HG02678 (cell line): ENCODE measurements around the gene EBF3.

Experiments
- ATAC-seq: cut with Tn5 transposase; IDR thresholded peaks from one replicate; pipeline ENCODE4 v1.9.1; 2021; ENCODE audit warnings: mild to moderate bottlenecking, moderate library complexity; ENCODE audit not compliant: unreplicated experiment

EBF3 gene

GRCh38 chr10:129894698-129895097, 69.4 kb downstream of the EBF3 start:
- no peak for ATAC-seq

GRCh38 chr10:129893104-129894089, 70.7 kb downstream of the EBF3 start:
- ATAC-seq: no peak

GRCh38 chr10:129892548-129893052, 71.5 kb downstream of the EBF3 start:
- ATAC-seq: no peak

GRCh38 chr10:129891806-129892205, 72.3 kb downstream of the EBF3 start:
- no peak for ATAC-seq

- ATAC-seq: no peak
These were observed 73.9 kb downstream of the EBF3 start for GRCh38 chr10:129890170-129890569.

- peak; percentile 71 for ATAC-seq
These were observed 75.1 kb downstream of the EBF3 start for GRCh38 chr10:129888784-129889616.

GRCh38 chr10:129887986-129888783, 75.9 kb downstream of the EBF3 start:
- no peak for ATAC-seq

GRCh38 chr10:129887381-129887905, 76.6 kb downstream of the EBF3 start:
- no peak for ATAC-seq

- no peak for ATAC-seq
These were observed 77.8 kb downstream of the EBF3 start for GRCh38 chr10:129886263-129886662.

- ATAC-seq: no peak
These were observed 78.5 kb downstream of the EBF3 start for GRCh38 chr10:129885526-129885925.

GRCh38 chr10:129884398-129885078, 79.5 kb downstream of the EBF3 start:
- no peak for ATAC-seq

GRCh38 chr10:129883626-129884397, 80.3 kb downstream of the EBF3 start:
- no peak for ATAC-seq

- ATAC-seq: no peak
These were observed 81.0 kb downstream of the EBF3 start for GRCh38 chr10:129883029-129883428.

GRCh38 chr10:129882291-129883010, 81.6 kb downstream of the EBF3 start:
- ATAC-seq: no peak

GRCh38 chr10:129881641-129882040, 82.4 kb downstream of the EBF3 start:
- no peak for ATAC-seq

- ATAC-seq: no peak
These were observed 83.7 kb downstream of the EBF3 start for GRCh38 chr10:129880191-129880870.

GRCh38 chr10:129879655-129880054, 84.4 kb downstream of the EBF3 start:
- ATAC-seq: no peak

- no peak for ATAC-seq
These were observed 85.2 kb downstream of the EBF3 start for GRCh38 chr10:129878835-129879234.
